Measurements from ENCODE around the gene RPP25L. TPM values are rescaled to one million over a fixed set of nuclear protein-coding genes. Genes with fewer than 3 reads are reported as not detected.

The RPP25L gene
- total and polyA plus RNA-seq, 2 of the 4 experiments (the other 2 are of a cell fraction): 20.4 to 26.3 TPM

DNA sequence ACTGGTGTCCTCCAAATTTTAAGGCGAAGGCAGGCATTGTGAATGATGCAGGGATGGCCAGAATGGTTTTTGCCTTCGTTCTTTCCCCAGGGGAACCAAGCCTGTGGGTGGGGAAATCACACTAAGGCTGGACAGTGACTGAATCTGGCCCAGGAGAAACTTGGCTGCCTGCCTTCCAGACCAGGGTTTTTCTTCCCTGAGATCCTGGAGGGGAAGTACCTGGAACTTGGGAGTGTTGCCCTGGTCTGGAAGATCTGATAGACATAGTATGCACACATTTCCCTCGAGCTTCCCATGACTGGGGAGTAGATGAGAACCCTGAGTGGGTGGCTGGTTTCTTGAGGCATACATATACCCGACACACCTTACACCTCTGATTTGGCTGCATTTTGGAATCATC is 39.4 kb upstream of the RPP25L start:
- ChIA-PET CTCF (no interaction called here), POLR2A (ENCODE audit: unreplicated experiment) (no interaction called here)
- peak overlapping the region; percentile 99 for H4K5ac ChIP-seq (ENCODE audit: low read depth, low read length)
- in situ Hi-C loops (cut with MboI; ENCODE audit: low sequenced_read_pairs) (no loop called here), dilution Hi-C loops (cut with HindIII; ENCODE audit: low sequenced_read_pairs, unreplicated experiment) (no loop called here), intact Hi-C loops (cut with micrococcal nuclease) (no loop called here)
- peak overlapping the region; percentile 35 for H2AFZ ChIP-seq (replicated peaks; ENCODE audit: low read length, poor library complexity)
- H3K23ac ChIP-seq (ENCODE audit: low read depth, low read length): peak overlapping the region; percentile 41
- H3K56ac ChIP-seq (ENCODE audit: extremely low read depth, insufficient read depth, low read length): peak overlapping the region; percentile 89; the same call in 1 of the 2 replicates
- peak overlapping the region; percentile 90 for H3K4ac ChIP-seq (ENCODE audit: low read depth, low read length)
- H2AK9ac ChIP-seq (replicated peaks; ENCODE audit: low read depth, low read length, poor library complexity): peak overlapping the region; percentile 81
- no peak overlapping the region for H2BK5ac ChIP-seq (ENCODE audit: low read depth, low read length, poor library complexity, severe bottlenecking)
- no peak overlapping the region; the same call in 2 of the 3 replicates for H2BK15ac ChIP-seq (ENCODE audit: low read depth, low read length)
- H3K27me3 ChIP-seq (ENCODE audit: control insufficient read depth, insufficient read depth, low read length): no peaks in the 10 kb centered on the region
- BruUV-seq (replicated peaks): no TSS peak
- H3K4me2 ChIP-seq (ENCODE audit: low read depth, low read length): peak overlapping the region; percentile 99
- TF ChIP-seq FOS (IDR thresholded peaks at IDR 0.05; ENCODE audit: low read depth, low read length) (no peak), POLR2A (IDR thresholded peaks at IDR 0.05; ENCODE audit: low read depth, low read length) (no peak), MAFK (IDR thresholded peaks at IDR 0.05; ENCODE audit: low read depth, low read length) (no peak), NFE2L2 (IDR thresholded peaks at IDR 0.05; ENCODE audit: low read depth, low read length) (no peak), CHD1 (IDR thresholded peaks at IDR 0.05; ENCODE audit: low read depth, low read length) (no peak), MAZ (IDR thresholded peaks at IDR 0.05; ENCODE audit: borderline replicate concordance, low read depth, low read length) (no peak), RCOR1 (IDR thresholded peaks at IDR 0.05; ENCODE audit: insufficient replicate concordance, low read length) (no peak), BHLHE40 (IDR thresholded peaks at IDR 0.05; ENCODE audit: low read depth, low read length) (no peak), MXI1 (IDR thresholded peaks at IDR 0.05; ENCODE audit: borderline replicate concordance, low read depth, low read length) (no peak), SMC3 (IDR thresholded peaks at IDR 0.05; ENCODE audit: low read depth, low read length) (no peak)
- H3K9me1 ChIP-seq (ENCODE audit: insufficient read depth, low read length): peaks cover 32% of the 10 kb centered on the region
- H3K9ac ChIP-seq (ENCODE audit: low read depth, low read length): peak overlapping the region; percentile 99
- 70% methylated on average over 2 of the region's 4 CpGs; no CpG with 5 or more reads in 1 of the 2 experiments for WGBS, 2 experiments (ENCODE audit: extremely low coverage in 2 of 2, insufficient read length in 1 of 2)
- H3K18ac ChIP-seq (ENCODE audit: low read depth, low read length): no peak overlapping the region; the same call in 1 of the 2 replicates
- peaks cover 42% of the 10 kb centered on the region for H3K4me1 ChIP-seq (ENCODE audit: control insufficient read depth, insufficient read depth, low read length)
- peak overlapping the region; percentile 84; the same call in 1 of the 2 replicates for H4K91ac ChIP-seq (ENCODE audit: insufficient read depth, low read depth, low read length)
- H4K8ac ChIP-seq (ENCODE audit: low read depth in 2 of 2, low read length in 2 of 2): peak overlapping the region; percentile 81 to 94
- H3K9me3 ChIP-seq (ENCODE audit: control insufficient read depth, insufficient read depth, low read length): no peaks in the 10 kb centered on the region
- peak overlapping the region; percentile 45 for H2AK5ac ChIP-seq (ENCODE audit: low read depth, low read length)
- DNase-seq: peak; percentile 54
- H4K20me1 ChIP-seq (ENCODE audit: insufficient read depth, low read length): no peaks in the 10 kb centered on the region
- peaks cover 16% of the 10 kb centered on the region for H3K36me3 ChIP-seq (ENCODE audit: control insufficient read depth, insufficient read depth, low read length)
- ATAC-seq (ENCODE audit: low read depth): no peak
- H3K14ac ChIP-seq (replicated peaks; ENCODE audit: low read depth, low read length): peak overlapping the region; percentile 38
- no peak overlapping the region for H2BK20ac ChIP-seq (ENCODE audit: low read depth, low read length)
- peak overlapping the region; percentile 75 for H3K4me3 ChIP-seq (ENCODE audit: insufficient read depth, low read depth, low read length)
- H3K79me1 ChIP-seq (ENCODE audit: low read depth in 1 of 2, low read length in 2 of 2): peaks cover 15 to 53% of the 10 kb centered on the region in 2 experiments
- peak overlapping the region; percentile 88 for H3K27ac ChIP-seq (ENCODE audit: insufficient read depth, low read length)
- no peak overlapping the region for H2BK120ac ChIP-seq (ENCODE audit: low read depth, low read length)

Data from IMR-90 (cell line).